ENCODE measurements around the gene ISCA1.

The ISCA1 gene

GRCh38 chr9:86230858-86231257 is 51.5 kb downstream of the ISCA1 start:
- Histone ChIP-seq H3K27me3 (ENCODE audit: control insufficient read depth, insufficient read depth, low read length) (no peaks in the 10 kb centered on the region), H3K4me3 (ENCODE audit: low read depth, low read length) (no peak overlapping the region), H3K36me3 (ENCODE audit: control insufficient read depth, insufficient read depth, low read length) (no peaks in the 10 kb centered on the region)

GRCh38 chr9:86222667-86223066 is 59.7 kb downstream of the ISCA1 start:
- Histone ChIP-seq H3K4me1 (ENCODE audit: control insufficient read depth, insufficient read depth, low read length) (no peaks in the 10 kb centered on the region), H3K9me3 (ENCODE audit: control insufficient read depth, insufficient read depth, low read depth, low read length) (no peaks in the 10 kb centered on the region), H3K9ac (ENCODE audit: low read length) (no peak overlapping the region), H3K4me3 (ENCODE audit: low read depth, low read length) (no peak overlapping the region), H3K36me3 (ENCODE audit: control insufficient read depth, insufficient read depth, low read length) (no peaks in the 10 kb centered on the region), H3K27me3 (ENCODE audit: control insufficient read depth, insufficient read depth, low read length) (no peaks in the 10 kb centered on the region), H3K27ac (ENCODE audit: low read depth, low read length) (no peak overlapping the region)

More at GRCh38 chr9:86230858-86231257, 51.5 kb downstream of the ISCA1 start:
- H3K9ac ChIP-seq (ENCODE audit: low read length), result no peak overlapping the region
- H3K9me3 ChIP-seq (ENCODE audit: control insufficient read depth, insufficient read depth, low read depth, low read length), result no peaks in the 10 kb centered on the region
- H3K4me1 ChIP-seq (ENCODE audit: control insufficient read depth, insufficient read depth, low read length), result no peaks in the 10 kb centered on the region
- H3K27ac ChIP-seq (ENCODE audit: low read depth, low read length), result no peak overlapping the region

- H3K4me1 ChIP-seq (ENCODE audit: control insufficient read depth, insufficient read depth, low read length), result no peaks in the 10 kb centered on the region
- no peaks in the 10 kb centered on the region for H3K36me3 ChIP-seq (ENCODE audit: control insufficient read depth, insufficient read depth, low read length)
- no peak overlapping the region for H3K9ac ChIP-seq (ENCODE audit: low read length)
- H3K27ac ChIP-seq (ENCODE audit: low read depth, low read length), result no peak overlapping the region
- no peaks in the 10 kb centered on the region for H3K27me3 ChIP-seq (ENCODE audit: control insufficient read depth, insufficient read depth, low read length)
- H3K4me3 ChIP-seq (ENCODE audit: low read depth, low read length), result no peak overlapping the region
- H3K9me3 ChIP-seq (ENCODE audit: control insufficient read depth, insufficient read depth, low read depth, low read length), result no peaks in the 10 kb centered on the region
These were observed 62.7 kb downstream of the ISCA1 start for GRCh38 chr9:86219606-86220005.

GRCh38 chr9:86217076-86217755 is 65.1 kb downstream of the ISCA1 start:
- Histone ChIP-seq H3K27ac (ENCODE audit: low read depth, low read length) (no peak overlapping the region), H3K36me3 (ENCODE audit: control insufficient read depth, insufficient read depth, low read length) (no peaks in the 10 kb centered on the region), H3K4me3 (ENCODE audit: low read depth, low read length) (no peak overlapping the region), H3K9me3 (ENCODE audit: control insufficient read depth, insufficient read depth, low read depth, low read length) (no peaks in the 10 kb centered on the region), H3K27me3 (ENCODE audit: control insufficient read depth, insufficient read depth, low read length) (no peaks in the 10 kb centered on the region), H3K9ac (ENCODE audit: low read length) (no peak overlapping the region), H3K4me1 (ENCODE audit: control insufficient read depth, insufficient read depth, low read length) (no peaks in the 10 kb centered on the region)

Data from HUES6 (cell line).